ENCODE results near the gene PLD4.

Gene PLD4

GRCh38 chr14:104957146-104958113, 32.8 kb downstream of the PLD4 start:
- no peak for DNase-seq

- DNase-seq: no peak
Measured at GRCh38 chr14:104964546-104964945, 39.9 kb downstream of the PLD4 start.

DNA sequence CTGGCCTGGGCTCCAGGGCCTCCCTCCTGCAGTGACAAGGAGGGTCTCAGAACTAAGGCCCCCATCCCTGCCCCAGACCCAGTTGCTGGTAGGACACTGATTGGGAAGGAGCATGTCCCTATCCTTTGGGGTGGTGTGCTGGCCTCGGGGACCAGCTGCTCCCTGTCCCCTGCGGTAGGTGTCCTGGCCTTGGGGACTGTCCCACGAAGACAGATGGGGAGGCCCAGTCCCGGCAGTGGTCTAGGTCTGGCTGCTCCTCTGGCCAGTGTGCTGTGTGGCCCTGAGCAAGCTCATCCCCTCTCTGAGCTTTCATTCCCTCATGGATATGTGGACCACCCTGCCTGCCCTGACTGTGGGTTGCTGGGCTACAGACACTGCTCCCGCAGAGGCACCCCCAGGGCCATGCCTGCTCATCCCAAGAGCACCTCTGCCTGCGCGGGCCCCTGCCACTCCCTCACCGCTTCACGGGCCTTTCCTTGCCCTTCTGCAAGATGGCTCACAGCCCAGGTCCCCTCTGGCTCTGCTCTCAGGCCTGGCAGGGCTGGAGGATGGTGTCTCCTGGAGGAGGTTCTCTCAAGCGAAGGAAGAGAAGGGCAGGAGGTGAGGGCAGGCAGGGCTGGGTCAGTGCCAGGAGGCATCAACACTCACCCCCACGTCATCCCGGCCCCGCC, 41.0 kb downstream of the PLD4 start:
- DNase-seq: no peak

DNA sequence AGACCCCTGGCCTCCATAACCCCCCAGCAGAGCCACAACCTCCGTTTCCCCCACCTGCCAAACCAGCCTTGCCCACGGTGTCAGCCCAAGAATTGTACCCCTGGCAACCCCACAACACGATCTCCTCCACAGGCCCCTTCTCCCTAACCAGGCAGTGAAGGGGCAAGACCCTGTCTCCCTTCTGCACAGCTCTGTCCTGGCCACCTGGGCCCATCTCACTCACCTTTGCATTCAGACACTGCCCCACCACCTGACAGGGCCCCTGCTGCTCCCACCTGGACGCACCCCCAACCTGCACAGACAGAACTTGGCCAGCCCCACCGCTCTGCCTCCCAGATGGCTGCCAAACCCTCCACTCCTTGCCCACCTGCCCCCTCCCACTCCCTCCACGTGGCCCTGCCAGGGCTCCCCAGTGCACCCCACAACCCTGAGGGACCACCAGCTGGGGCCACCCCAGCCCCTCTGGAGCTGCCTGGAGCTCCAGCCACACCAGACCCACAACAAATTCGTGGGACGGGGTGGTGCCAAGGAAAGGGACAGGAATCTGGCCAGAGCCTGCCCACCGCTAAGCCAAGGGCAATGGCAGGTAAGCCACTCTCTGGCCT, 41.7 kb downstream of the PLD4 start:
- no peak for DNase-seq

DNA sequence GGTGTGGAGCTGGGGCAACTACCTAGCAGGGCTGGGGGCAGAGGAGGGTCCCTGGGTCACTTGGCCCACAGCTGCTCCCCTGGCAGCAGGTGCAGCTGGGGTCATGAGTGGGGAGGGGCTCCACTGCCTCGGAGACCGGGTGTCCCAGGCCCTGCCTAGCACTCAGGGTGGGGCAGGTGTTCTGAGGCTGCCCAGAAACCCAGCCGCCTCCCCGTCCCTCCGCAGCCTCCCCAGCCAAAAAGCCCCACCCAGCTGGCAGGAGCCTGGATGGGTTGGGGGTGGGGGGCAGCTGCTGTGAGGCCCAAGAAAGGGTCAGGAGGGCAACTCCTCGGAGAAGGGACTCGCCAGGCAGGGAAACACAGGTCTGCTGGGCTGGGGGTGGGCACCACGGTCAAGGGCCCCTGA, 42.3 kb downstream of the PLD4 start:
- DNase-seq: no peak

- peak; percentile 3 to 7 for DNase-seq
Measured at GRCh38 chr14:104967386-104968152, 42.9 kb downstream of the PLD4 start.

GRCh38 chr14:104968153-104968527, 43.5 kb downstream of the PLD4 start:
- DNase-seq: no peak

- no peak for DNase-seq
Measured at GRCh38 chr14:104968541-104969401, 44.1 kb downstream of the PLD4 start.

GRCh38 chr14:104969741-104970230, 45.1 kb downstream of the PLD4 start:
- DNase-seq: no peak

GRCh38 chr14:104970231-104971068, 45.8 kb downstream of the PLD4 start:
- DNase-seq: peak; percentile 30 to 59

GRCh38 chr14:104971447-104972240, 47.0 kb downstream of the PLD4 start:
- DNase-seq: no peak

- DNase-seq: no peak
Measured at GRCh38 chr14:104972301-104973134, 47.8 kb downstream of the PLD4 start.

- no peak for DNase-seq
Measured at GRCh38 chr14:104973135-104973384, 48.4 kb downstream of the PLD4 start.

GRCh38 chr14:104973385-104974145, 48.9 kb downstream of the PLD4 start:
- no peak for DNase-seq

DNA sequence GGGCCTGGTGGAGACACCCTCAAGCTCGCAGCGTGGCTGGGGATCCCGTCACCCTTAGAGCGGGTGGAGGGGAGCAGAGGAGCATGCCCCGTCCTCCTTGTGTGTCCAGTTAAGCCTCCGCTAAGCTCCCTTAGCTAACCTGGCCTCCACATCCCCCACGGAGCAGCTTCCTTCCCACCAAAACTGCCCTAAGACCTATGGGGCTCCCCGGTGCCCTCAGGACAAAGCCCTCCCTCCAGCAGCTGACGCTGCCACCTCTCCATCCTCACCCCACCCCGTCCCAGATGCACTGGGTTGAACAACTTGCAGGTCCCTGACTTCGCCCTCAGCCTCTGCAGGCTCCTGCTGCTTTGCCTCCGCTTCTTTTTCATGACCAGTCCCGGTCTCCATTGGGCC, 49.5 kb downstream of the PLD4 start:
- no peak for DNase-seq

- DNase-seq: no peak
Measured at GRCh38 chr14:104974665-104975390, 50.1 kb downstream of the PLD4 start.

DNA sequence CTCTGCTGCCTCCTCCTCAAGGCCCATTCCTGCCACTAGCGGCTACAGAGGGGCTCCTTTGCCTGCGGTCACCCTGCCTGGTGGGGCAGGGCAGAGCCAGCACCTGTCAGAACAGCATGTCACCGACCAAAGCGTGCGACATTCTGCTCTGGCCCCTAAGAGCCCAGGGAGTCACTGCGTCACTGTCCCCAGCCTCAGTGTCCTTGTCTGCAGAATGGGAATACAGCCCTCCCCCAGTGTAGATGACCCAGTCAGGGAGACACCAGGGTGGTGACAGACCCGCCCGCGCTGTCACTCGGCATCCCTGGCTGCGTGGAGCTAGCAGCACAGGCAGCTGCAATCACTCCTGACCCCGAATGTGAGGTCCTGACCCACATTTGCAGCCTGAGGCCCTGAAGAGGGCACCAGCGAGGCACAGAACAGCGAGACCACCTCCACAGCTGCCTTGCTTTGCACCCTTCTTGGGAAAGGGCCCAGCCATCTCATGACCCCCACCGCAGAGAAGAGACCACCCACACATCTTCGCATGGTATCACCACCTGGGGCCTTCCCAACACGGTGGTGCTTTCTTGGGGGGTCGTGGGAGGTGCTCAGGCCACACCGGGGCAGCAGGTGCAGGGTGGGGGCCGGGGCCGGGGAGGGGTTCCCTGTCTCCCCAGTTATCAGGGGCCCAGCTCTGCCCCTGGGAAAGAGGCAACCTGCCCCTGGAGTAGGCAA, 51.0 kb downstream of the PLD4 start:
- peak in 1 of 2 donors; percentile 19 for DNase-seq

Measured in inflammatory macrophage (primary cell).